ENCODE results near the gene ERG. TPM values are rescaled to one million over a fixed set of nuclear protein-coding genes. Genes with fewer than 3 reads are reported as not detected.

The ERG gene
- total RNA-seq, 1 experiment from 2014 or later, result 0.11 TPM

DNA sequence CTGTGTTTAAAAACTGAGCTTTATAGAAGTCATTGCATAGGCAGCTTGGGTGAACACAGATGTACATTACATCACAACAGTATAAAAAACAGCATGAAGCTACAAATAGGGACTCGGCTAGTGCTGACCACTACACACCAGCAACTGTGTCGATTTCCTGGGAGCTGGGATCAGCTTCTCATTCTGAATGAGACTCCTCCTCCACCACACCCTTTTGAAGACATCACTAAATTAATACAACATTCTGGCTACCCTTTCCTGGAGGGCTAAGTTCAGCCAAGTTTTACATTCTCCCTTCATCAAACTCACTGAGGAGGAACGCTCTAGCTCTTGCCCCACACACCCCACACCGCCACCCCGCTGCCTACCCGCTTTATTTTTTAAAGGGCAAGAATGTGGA lies 102.7 kb downstream of the ERG start:
- H3K23ac ChIP-seq (ENCODE audit: insufficient read length, low read depth, low read length), result no peak overlapping the region
- H3K18ac ChIP-seq (ENCODE audit: insufficient read length, low read depth, low read length), result no peak overlapping the region
- no peaks in the 10 kb centered on the region; the same call in 1 of the 2 replicates for H3K27me3 Mint-ChIP-seq (ENCODE audit: low read depth)
- no peak overlapping the region for H2AK5ac ChIP-seq (ENCODE audit: insufficient read length, low read length)
- H3K9me3 Mint-ChIP-seq, result no peaks in the 10 kb centered on the region
- no peak overlapping the region for H3K4me3 Mint-ChIP-seq
- H3K4me1 ChIP-seq (ENCODE audit: insufficient read depth, low read length), result 0 out of 2 replicates have a peak, but pooled peaks cover 3% of the 10 kb centered on the region
- H3K23me2 ChIP-seq (ENCODE audit: insufficient read length, low read depth, low read length, poor library complexity, severe bottlenecking), result no peaks in the 10 kb centered on the region
- WGBS (ENCODE audit: extremely low coverage, insufficient read length, low lambda C conversion rate), result no CpG with 5 or more reads among the region's 6 CpGs
- DNase-seq, result no peak
- H2BK5ac ChIP-seq (ENCODE audit: insufficient read length, low read length), result no peak overlapping the region
- no peak overlapping the region for H3K4ac ChIP-seq (ENCODE audit: low read depth, low read length)
- H3K56ac ChIP-seq (ENCODE audit: insufficient read length, low read depth, low read length), result no peak overlapping the region
- no peak overlapping the region for H2BK120ac ChIP-seq (ENCODE audit: low read depth, low read length, poor library complexity, severe bottlenecking)
- peaks cover 12 to 20% of the 10 kb centered on the region in 2 experiments for H3K4me1 Mint-ChIP-seq
- no peak overlapping the region for H2BK20ac ChIP-seq (ENCODE audit: low read depth, low read length, poor library complexity, severe bottlenecking)
- H3K9ac ChIP-seq (ENCODE audit: extremely low read depth, insufficient read length, low read length), result no peak overlapping the region
- H3K27ac Mint-ChIP-seq, result no peak overlapping the region
- no peaks in the 10 kb centered on the region for H3K79me2 ChIP-seq (ENCODE audit: insufficient read depth, low read length)
- no peaks in the 10 kb centered on the region for H3K36me3 Mint-ChIP-seq (ENCODE audit: insufficient read depth in 1 of 3, low read depth in 3 of 3)
- H3K27me3 ChIP-seq (ENCODE audit: insufficient read depth, low read length), result no peaks in the 10 kb centered on the region
- no peak overlapping the region for H4K91ac ChIP-seq (ENCODE audit: insufficient read length, low read depth, low read length)
- H2BK15ac ChIP-seq (ENCODE audit: low read depth, low read length), result no peak overlapping the region
- no peak overlapping the region for H4K5ac ChIP-seq (ENCODE audit: insufficient read length, low read depth, low read length)
- no peak overlapping the region for H3K14ac ChIP-seq (ENCODE audit: insufficient read depth, low read length)
- H3T11ph ChIP-seq (ENCODE audit: low read length), result no peak overlapping the region
- no peaks in the 10 kb centered on the region for H3K9me3 ChIP-seq (ENCODE audit: control insufficient read depth, low read depth, low read length)
- no peak overlapping the region for H2BK12ac ChIP-seq (ENCODE audit: insufficient read length, low read depth, low read length)
- no peaks in the 10 kb centered on the region for H3K79me1 ChIP-seq (ENCODE audit: insufficient read depth, low read depth, low read length, poor library complexity, severe bottlenecking)
- no peak overlapping the region for H2AFZ ChIP-seq (ENCODE audit: low read length)
- H4K20me1 ChIP-seq (ENCODE audit: control insufficient read depth, insufficient read depth, insufficient read length), result no peaks in the 10 kb centered on the region
- H3K4me2 ChIP-seq (ENCODE audit: insufficient read depth, insufficient read length, low read length), result no peak overlapping the region
- no peak overlapping the region for H4K8ac ChIP-seq (replicated peaks; ENCODE audit: insufficient read length, low read depth, low read length)
- H3K27ac ChIP-seq (ENCODE audit: insufficient read length, low read depth, low read length), result no peak overlapping the region
- TF ChIP-seq, protein P1, sequence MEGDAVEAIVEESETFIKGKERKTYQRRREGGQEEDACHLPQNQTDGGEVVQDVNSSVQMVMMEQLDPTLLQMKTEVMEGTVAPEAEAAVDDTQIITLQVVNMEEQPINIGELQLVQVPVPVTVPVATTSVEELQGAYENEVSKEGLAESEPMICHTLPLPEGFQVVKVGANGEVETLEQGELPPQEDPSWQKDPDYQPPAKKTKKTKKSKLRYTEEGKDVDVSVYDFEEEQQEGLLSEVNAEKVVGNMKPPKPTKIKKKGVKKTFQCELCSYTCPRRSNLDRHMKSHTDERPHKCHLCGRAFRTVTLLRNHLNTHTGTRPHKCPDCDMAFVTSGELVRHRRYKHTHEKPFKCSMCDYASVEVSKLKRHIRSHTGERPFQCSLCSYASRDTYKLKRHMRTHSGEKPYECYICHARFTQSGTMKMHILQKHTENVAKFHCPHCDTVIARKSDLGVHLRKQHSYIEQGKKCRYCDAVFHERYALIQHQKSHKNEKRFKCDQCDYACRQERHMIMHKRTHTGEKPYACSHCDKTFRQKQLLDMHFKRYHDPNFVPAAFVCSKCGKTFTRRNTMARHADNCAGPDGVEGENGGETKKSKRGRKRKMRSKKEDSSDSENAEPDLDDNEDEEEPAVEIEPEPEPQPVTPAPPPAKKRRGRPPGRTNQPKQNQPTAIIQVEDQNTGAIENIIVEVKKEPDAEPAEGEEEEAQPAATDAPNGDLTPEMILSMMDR (conservative IDR thresholded peaks at IDR 0.05), result no peak

Measured in H9 (cell line).